Neural crest cell (in vitro differentiated cells): ENCODE measurements around the gene STK4. TPM values are rescaled to one million over a fixed set of nuclear protein-coding genes. Genes with fewer than 3 reads are reported as not detected.

Experiments used
- DNase-seq: peaks from one replicate; pipeline ENCODE4 v3.0.0; 2021; ENCODE audit warnings: low read depth, mixed read lengths, low spot score
- H3K27ac Mint-ChIP-seq: one replicate; pipeline ENCODE4 v1.8.0; 2021; ENCODE audit warnings: mild to moderate bottlenecking, mixed read lengths; ENCODE audit not compliant: unreplicated experiment
- H3K27me3 Mint-ChIP-seq: 2 replicates; pipeline ENCODE4 v1.8.0; 2021; ENCODE audit warnings: low read depth, mild to moderate bottlenecking, mixed read lengths
- H3K36me3 Mint-ChIP-seq: 2 replicates; pipeline ENCODE4 v1.8.0; 2021; ENCODE audit warnings: low read depth, mild to moderate bottlenecking, mixed read lengths
- H3K4me1 Mint-ChIP-seq: 2 replicates; pipeline ENCODE4 v1.8.0; 2021; ENCODE audit warnings: mixed read lengths
- H3K4me3 Mint-ChIP-seq: one replicate; pipeline ENCODE4 v1.8.0; 2021; ENCODE audit warnings: mild to moderate bottlenecking, mixed read lengths
- H3K9me3 Mint-ChIP-seq: 2 replicates; pipeline ENCODE4 v1.8.0; 2021; ENCODE audit warnings: mixed read lengths
- CTCF ChIP-seq: fragments of 200-600 bp; sonication (generic); conservative IDR thresholded peaks from 2 replicates; pipeline ENCODE4 v1.5.0; 2021; ENCODE audit warnings: antibody characterized with exemption, mild to moderate bottlenecking
- total RNA-seq: library from RNA; stranded (reverse); gene quantifications from 2 replicates; pipeline ENCODE4 v1.2.1, GENCODE V29; 2021

Gene STK4
- total RNA-seq, 1 donor from 2014 or later: 41.2 TPM

- peak; percentile 16 for DNase-seq
- Mint-ChIP-seq H3K4me1 (peaks cover 54% of the 10 kb centered on the region), H3K27me3 (no peaks in the 10 kb centered on the region), H3K36me3 (no peaks in the 10 kb centered on the region), H3K27ac (peak overlapping the region; percentile 93), H3K4me3 (peak overlapping the region; percentile 24), H3K9me3 (no peaks in the 10 kb centered on the region)
- TF ChIP-seq CTCF: no peak
Measured at GRCh38 chr20:45049904-45050471, 83.7 kb downstream of the STK4 start.

DNA sequence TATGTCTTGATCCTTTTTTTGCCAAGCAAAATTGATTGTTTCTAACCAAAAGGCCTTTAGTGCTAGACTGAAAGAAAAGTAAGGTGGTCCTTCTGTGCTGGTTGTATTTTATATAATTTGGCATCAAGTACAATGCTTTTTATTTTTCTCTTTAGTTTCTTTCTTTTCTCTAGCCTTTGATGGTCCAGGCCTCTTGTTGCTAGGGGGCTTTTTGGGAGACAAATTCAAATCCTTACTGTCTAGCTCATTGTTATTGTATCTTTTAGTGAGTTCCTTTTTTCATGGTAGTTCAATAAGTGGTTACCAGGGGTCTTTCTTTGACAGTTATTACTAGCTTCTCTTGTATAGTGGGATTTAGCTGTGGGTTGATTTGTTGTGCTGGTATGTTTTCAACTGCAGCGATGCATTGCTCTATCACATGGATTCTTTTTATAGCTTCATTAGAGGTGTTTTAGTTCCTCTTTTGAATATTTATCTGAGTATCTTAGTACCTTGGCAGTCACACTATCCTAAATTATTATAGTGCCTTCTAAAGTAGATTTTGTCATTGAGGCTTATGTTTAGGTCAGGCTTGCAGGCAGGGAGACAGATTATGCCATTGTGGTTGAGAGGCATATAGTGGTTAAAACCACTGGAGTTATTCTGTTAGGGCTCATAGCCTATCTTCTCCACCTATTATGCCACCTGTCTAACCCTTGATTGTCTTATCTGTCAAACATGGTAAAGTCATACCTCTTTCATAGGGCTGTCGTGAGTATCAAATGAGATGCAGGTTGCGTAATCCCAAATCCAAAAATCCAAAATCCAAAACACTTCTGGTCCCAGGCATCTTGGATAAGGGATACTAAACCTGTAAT is 85.1 kb downstream of the STK4 start:
- no peak for DNase-seq
- H3K27me3 Mint-ChIP-seq: no peaks in the 10 kb centered on the region
- H3K4me3 Mint-ChIP-seq: peak overlapping the region; percentile 50
- no peak overlapping the region for H3K27ac Mint-ChIP-seq
- no peak for TF ChIP-seq CTCF
- H3K36me3 Mint-ChIP-seq: peaks cover 2% of the 10 kb centered on the region
- peaks cover 58% of the 10 kb centered on the region for H3K4me1 Mint-ChIP-seq
- no peaks in the 10 kb centered on the region for H3K9me3 Mint-ChIP-seq

GRCh38 chr20:45052698-45053429 is 86.6 kb downstream of the STK4 start:
- no peak for DNase-seq
- Mint-ChIP-seq H3K9me3 (no peaks in the 10 kb centered on the region), H3K4me1 (peaks cover 58% of the 10 kb centered on the region), H3K36me3 (peaks cover 2% of the 10 kb centered on the region), H3K4me3 (peak overlapping the region; percentile 56), H3K27me3 (no peaks in the 10 kb centered on the region), H3K27ac (peak overlapping the region; percentile 81)
- TF ChIP-seq CTCF: no peak

DNA sequence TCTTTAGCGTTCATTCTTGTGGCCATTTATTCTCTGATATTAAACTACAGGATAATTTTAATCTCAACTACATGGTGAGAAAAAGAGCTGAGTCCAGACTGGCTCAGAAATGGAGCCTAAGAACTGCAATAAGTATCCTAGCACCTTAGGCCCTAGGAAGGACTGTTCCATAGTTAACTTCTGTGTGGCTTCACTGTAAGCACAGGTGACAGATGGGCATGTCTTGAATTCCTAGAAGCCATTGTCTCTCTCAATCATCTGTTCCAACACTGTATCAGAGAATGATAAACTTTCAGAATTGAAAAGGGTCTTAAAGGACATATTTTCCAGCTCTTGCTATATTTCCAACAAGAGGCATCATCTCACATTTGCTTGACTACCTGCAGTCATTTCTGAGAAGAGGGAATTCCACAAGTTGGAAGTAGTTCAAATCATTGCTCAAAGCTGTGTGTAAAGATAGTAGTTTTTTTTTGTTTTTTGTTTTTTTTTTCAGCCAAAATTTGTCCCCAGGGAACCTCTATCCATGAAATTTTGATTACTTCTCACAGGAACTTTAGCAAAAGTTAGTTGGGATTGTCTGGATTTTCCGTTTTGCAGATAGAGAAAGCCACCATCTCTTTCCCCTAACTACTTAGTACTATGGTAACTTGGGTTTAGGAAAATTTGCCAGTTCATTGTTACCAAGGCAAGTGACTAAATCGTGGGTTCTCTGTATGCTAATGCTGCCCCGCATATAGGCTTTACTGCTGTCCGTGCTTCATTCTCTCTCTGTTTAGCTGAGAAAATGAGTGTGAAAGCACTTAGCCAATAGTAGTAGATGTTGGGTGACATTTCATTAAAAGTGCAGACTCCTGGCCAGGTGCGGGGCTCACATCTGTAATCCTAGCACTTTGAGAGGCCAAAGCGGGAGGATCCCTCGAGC is 87.4 kb downstream of the STK4 start:
- H3K36me3 Mint-ChIP-seq: peaks cover 2% of the 10 kb centered on the region
- no peak for DNase-seq
- H3K4me3 Mint-ChIP-seq: peak overlapping the region; percentile 24
- H3K27me3 Mint-ChIP-seq: no peaks in the 10 kb centered on the region
- peaks cover 64% of the 10 kb centered on the region for H3K4me1 Mint-ChIP-seq
- H3K9me3 Mint-ChIP-seq: no peaks in the 10 kb centered on the region
- no peak for TF ChIP-seq CTCF
- peak overlapping the region; percentile 81 for H3K27ac Mint-ChIP-seq

- H3K4me3 Mint-ChIP-seq: no peak overlapping the region
- DNase-seq: no peak
- TF ChIP-seq CTCF: no peak
- H3K27me3 Mint-ChIP-seq: no peaks in the 10 kb centered on the region
- no peak overlapping the region for H3K27ac Mint-ChIP-seq
- H3K4me1 Mint-ChIP-seq: peaks cover 60% of the 10 kb centered on the region
- H3K36me3 Mint-ChIP-seq: peaks cover 2% of the 10 kb centered on the region
- H3K9me3 Mint-ChIP-seq: no peaks in the 10 kb centered on the region
Measured at GRCh38 chr20:45055056-45055455, 88.7 kb downstream of the STK4 start.
